ENCODE results near the gene PRICKLE2. TPM values are rescaled to one million over a fixed set of nuclear protein-coding genes. Genes with fewer than 3 reads are reported as not detected.

The PRICKLE2 gene
- total RNA-seq, 1 experiment from 2014 or later: 0.40 TPM

DNA sequence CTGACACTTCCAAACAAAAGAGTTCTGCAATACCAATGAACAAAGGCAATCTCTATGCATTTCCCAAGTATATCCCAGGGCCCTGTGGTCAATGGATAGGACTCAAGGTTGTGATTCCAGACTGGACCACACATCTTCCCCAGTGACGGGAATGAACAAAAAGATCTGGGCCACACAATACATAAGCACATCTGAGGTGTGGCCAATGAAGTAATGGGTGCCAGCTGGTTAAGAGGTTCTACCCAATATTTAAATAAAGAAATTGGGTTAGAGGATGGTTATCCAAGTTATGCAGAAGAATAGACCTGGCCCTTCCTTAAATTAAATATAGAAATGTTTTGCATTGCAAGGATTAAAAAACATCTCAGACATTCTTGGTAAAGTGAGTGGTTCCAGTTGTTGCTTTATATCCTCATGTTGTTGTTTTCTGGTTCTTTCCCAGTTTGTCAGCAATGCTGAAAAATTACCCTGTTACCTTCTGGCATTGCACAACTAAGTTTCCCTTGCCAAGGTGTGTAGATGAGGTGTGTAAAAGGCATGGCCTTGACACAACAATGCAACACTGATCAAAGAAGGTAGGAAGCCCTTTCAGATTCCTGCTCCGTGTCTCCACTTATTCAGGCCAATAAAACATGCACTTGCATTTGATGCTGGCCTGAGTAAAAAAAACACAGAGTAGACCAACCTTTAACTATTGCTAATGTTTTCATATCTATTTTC is 86.5 kb downstream of the PRICKLE2 start:
- no peak for DNase-seq
- Histone ChIP-seq H3K27me3 (no peaks in the 10 kb centered on the region), H3K36me3 (no peaks in the 10 kb centered on the region), H3K4me3 (no peak overlapping the region), H3K9me3 (no peaks in the 10 kb centered on the region)

DNA sequence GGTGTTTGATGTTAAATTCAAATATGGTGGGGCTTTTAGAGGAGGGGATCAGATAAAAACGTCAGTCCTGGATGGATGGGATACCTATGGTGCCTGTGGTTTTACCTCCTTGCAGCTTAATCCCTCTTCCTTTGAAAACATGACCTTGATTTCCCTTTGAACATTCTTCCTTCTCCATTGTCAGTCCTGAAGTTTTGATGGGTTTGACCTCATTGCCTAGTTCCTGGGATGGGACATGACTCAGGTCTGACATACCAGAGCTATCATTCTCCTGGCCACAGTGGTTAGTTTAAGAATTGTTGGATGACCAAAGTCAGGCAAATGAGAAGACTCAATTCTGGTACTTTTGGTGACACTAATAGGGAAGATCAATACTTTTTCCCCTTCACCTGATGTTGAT is 87.2 kb downstream of the PRICKLE2 start:
- no peaks in the 10 kb centered on the region for H3K36me3 ChIP-seq
- H3K4me3 ChIP-seq: no peak overlapping the region
- no peak for DNase-seq
- H3K27me3 ChIP-seq: no peaks in the 10 kb centered on the region
- H3K9me3 ChIP-seq: no peaks in the 10 kb centered on the region

DNA sequence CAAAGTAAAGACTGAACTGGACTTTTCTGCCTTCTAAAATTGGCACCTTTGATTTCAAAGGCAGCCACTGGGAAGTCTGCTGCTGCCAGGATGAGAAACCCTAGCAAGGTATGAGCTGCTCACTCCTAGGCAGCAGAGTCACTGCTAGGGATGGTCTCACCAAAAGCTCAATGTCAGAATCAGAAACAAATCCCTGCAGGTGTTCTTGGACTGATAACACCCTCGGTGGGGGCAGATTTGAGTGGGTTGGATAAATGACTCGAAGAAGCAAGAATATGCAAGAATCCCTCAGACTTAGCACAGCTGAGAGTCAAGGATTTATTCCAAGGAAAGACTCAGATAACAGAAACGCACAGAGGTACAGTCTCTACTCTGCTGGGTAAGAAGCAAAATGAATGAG is 90.4 kb downstream of the PRICKLE2 start:
- DNase-seq: no peak
- Histone ChIP-seq H3K27me3 (no peaks in the 10 kb centered on the region), H3K9me3 (no peaks in the 10 kb centered on the region), H3K36me3 (no peaks in the 10 kb centered on the region), H3K4me3 (no peak overlapping the region)

DNA sequence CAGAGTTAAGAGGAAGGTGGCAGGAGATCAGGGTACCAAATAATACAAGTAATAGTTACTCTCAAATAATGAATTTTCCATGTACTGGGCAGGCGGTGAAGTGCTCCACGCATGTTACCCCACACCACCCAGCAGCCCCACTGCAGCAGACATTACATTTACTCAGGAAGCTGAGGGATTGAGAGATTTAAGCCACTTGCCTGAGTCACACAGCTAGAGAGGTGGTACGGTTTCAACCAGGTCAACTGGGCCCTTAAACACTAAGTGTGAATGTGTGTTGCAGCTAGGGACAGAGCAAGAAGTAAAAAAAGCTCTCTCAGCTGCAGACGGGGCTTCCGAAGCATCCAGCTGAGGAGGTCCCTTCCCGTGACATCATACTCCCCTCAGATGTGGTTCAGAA is 91.3 kb downstream of the PRICKLE2 start:
- no peaks in the 10 kb centered on the region for H3K27me3 ChIP-seq
- no peak overlapping the region for H3K4me3 ChIP-seq
- H3K36me3 ChIP-seq: no peaks in the 10 kb centered on the region
- DNase-seq: no peak
- no peaks in the 10 kb centered on the region for H3K9me3 ChIP-seq

DNA sequence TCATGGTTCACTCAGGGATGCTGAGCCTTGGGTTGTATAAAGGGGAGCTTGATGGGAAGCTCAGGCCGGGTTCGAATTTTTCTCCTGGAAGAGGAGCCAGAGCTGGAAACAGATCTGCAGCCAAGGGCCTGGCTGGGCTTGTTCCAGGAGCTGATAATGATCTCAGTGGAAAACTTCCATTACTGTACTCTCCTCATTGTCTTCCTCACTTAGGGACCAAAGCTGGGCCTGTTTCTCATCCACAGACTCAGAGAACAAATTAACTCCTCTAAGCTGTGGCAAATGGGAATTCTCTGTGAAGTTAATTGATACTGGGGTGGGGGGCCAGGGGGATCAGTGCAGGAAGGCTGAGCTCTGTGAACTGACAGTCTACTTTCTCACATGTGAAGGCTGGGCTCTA is 92.0 kb downstream of the PRICKLE2 start:
- H3K9me3 ChIP-seq: no peaks in the 10 kb centered on the region
- no peak overlapping the region for H3K4me3 ChIP-seq
- H3K27me3 ChIP-seq: no peaks in the 10 kb centered on the region
- H3K36me3 ChIP-seq: no peaks in the 10 kb centered on the region
- DNase-seq: no peak

DNA sequence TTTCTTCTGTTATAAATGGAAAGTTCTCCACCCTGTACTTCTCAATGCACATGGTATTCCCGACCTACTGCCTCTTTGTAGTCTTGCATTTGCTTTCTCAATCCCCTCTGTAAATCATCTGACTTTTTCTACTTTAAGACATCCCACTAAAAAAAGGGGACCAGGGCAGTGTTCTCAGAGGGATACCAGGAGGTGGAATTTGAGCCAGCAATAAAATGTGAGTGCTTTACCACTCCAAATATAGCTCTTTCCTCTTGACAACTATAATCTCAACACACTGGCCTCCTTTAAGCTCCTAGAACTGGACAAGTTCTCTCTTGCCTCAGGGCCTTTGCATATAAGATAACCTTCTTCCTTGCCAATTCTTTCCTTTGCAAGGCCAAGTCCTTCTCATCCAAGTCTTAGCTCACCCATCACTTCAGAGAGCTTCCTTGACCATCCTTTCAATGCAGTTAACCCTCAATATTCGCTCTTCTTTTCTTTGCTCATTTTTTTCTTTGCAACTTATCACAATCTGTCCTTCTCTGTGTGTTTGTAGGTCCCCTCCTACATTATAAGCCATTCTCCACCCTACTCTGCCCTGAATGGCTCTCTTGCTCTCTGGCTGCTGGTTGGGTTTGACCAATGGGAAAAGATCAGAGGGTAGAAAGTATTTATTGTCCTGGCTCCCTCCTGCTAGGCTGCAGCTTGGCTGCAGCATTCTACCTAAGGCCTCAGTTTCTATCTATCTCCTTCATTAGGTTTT is 93.4 kb downstream of the PRICKLE2 start:
- no peaks in the 10 kb centered on the region for H3K27me3 ChIP-seq
- no peaks in the 10 kb centered on the region for H3K9me3 ChIP-seq
- no peaks in the 10 kb centered on the region for H3K36me3 ChIP-seq
- no peak for DNase-seq
- no peak overlapping the region for H3K4me3 ChIP-seq

DNA sequence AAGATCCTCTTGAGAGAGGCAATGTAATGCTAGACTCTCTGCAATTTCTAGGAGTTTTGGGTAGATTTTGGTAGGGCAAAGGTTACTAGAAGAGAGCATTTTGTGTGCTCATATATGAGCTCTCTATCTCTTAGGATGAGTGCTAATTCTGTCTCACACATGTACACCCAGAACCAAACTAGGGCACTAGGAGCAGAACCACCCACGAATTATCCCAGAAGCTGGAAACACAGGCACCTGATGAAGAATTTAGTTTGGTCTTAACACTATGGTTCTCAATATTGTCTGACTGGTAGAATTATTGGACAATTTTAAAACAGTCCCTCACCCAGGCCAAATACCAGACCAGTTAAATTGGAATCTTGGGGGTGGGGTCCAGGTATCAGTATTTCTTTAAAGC is 94.8 kb downstream of the PRICKLE2 start:
- H3K9me3 ChIP-seq: no peaks in the 10 kb centered on the region
- DNase-seq: no peak
- no peaks in the 10 kb centered on the region for H3K36me3 ChIP-seq
- no peaks in the 10 kb centered on the region for H3K27me3 ChIP-seq
- H3K4me3 ChIP-seq: no peak overlapping the region

DNA sequence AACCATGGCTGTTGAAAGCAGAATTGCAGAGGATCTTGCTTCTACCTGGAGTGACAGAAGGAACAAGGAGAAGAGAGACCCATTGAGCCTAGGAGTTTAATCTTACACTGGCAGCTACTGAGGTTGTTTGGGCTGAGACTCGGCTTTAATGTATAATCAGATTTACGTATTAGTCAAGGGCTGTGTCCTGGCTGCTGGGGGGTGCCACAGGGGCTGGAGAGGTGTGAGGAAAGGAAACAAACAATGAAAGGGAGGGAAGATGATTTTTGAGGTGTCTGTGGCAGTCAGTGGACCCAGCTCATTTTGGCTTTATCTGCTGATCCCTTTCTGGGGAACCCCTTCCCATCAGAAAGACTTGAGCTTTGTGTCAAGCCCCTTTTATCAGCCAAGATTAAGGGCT is 95.7 kb downstream of the PRICKLE2 start:
- no peaks in the 10 kb centered on the region for H3K27me3 ChIP-seq
- no peaks in the 10 kb centered on the region for H3K36me3 ChIP-seq
- H3K4me3 ChIP-seq: no peak overlapping the region
- DNase-seq: no peak
- H3K9me3 ChIP-seq: no peaks in the 10 kb centered on the region

DNA sequence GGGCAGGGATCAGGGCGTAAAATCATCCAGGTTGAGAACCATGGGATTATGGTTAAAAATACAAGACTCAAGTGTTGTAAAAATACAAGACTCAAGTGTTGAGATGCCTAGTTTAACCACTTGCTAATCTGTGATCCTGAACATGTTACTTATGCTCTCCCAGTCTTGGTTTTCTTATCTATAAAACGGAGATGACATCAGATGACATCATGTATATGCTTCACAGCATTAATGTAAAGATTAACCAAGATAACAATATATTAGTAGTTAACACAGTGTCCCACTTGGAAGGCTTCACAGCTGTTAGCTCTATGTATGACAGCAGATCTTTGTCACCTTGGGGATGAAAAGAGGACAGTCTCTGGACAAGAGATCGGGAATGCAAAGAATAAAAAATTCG is 96.2 kb downstream of the PRICKLE2 start:
- Histone ChIP-seq H3K36me3 (no peaks in the 10 kb centered on the region), H3K4me3 (no peak overlapping the region)
- no peak for DNase-seq

DNA sequence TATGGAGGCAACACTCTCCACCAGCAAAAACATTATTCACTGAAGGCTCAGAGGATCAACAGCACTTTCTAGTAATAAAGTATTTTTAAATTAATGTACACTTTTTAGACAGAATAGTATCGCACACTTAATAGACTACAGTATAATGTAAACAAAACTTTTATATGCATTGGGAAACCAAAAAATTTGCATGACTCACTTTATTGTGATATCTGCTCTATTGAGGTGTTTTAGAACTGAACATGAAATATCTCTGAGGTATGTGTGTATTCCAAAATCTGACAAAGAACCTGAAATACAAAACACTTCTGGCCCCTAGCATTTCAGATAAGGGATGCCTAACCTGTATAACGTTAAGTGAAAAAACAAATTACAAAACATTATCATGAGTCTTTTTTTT is 99.7 kb downstream of the PRICKLE2 start:
- Histone ChIP-seq H3K27me3 (no peaks in the 10 kb centered on the region), H3K36me3 (no peaks in the 10 kb centered on the region), H3K4me3 (no peak overlapping the region), H3K9me3 (no peaks in the 10 kb centered on the region)
- no peak for DNase-seq

More for the DNA sequence above, 96.2 kb downstream of the PRICKLE2 start:
- Histone ChIP-seq H3K9me3 (no peaks in the 10 kb centered on the region), H3K27me3 (no peaks in the 10 kb centered on the region)

DNA sequence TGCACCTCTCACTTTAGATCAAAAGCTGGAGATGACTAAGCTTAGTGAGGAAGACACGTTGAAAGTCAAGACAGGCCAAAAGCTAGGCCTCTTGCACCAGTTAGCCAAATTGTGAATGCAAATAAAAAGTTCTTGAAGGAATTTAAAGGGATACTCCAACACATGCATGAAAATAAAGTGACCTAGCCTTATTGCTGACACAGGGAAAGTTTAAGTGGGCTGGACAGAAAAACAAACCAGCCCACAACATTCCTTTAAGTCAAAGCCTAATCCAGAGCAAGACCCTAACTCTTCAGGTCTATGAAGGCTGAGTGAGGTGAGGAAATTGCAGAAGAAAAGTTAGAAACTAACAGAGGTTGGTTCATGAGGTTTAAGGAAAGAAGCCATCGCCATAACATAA is 101.3 kb downstream of the PRICKLE2 start:
- Histone ChIP-seq H3K4me3 (no peak overlapping the region), H3K36me3 (no peaks in the 10 kb centered on the region), H3K27me3 (no peaks in the 10 kb centered on the region), H3K9me3 (no peaks in the 10 kb centered on the region)
- no peak for DNase-seq

DNA sequence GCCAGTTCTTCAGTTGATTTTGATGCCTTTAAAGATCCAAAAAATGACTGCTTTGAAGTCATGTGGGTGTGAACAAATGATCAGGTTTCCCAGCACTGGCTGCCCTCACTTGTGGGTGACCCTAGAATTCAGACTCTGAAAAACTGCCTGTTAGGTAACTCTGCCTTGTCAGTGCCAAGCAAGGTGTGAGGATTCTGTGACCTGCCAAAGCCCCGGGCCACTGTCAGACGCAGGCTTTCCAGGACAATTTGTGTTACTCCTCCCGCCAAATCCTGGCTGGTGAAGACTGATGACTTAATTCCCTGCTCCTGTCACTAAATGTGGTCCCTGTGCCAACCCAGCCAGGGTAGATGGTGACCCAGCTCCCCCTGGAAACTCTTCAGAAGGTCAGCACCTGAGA is 102.8 kb downstream of the PRICKLE2 start:
- no peak for DNase-seq
- no peaks in the 10 kb centered on the region for H3K9me3 ChIP-seq
- no peaks in the 10 kb centered on the region for H3K27me3 ChIP-seq
- H3K36me3 ChIP-seq: no peaks in the 10 kb centered on the region
- H3K4me3 ChIP-seq: no peak overlapping the region

DNA sequence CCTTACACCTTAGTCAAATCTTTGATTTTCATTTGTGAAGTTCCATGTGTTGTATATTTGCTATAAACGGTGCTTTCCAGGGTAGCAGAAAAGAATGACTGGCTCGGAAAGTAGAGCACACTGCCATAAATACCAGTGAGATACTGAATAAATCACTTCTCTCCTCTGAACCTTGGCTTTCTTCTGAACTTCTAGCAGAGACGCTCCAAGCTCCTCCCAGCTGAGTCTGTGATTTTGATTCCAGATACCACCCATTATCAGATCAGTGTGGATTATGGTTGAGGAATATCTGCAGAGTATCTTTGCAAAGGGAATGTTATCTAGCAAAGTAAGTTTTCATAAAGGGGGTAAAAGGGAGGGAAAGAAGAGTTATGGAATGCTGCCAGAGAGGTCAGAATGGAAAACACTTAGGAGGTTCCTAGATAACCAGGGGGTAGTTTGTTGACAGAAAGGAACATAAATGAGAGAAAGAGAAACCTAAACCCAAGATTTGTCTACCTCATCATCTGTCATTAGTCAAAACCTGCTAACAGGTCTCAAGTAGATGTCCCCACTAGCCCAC is 103.4 kb downstream of the PRICKLE2 start:
- no peak for DNase-seq
- Histone ChIP-seq H3K27me3 (no peaks in the 10 kb centered on the region), H3K36me3 (no peaks in the 10 kb centered on the region), H3K9me3 (no peaks in the 10 kb centered on the region), H3K4me3 (no peak overlapping the region)

DNA sequence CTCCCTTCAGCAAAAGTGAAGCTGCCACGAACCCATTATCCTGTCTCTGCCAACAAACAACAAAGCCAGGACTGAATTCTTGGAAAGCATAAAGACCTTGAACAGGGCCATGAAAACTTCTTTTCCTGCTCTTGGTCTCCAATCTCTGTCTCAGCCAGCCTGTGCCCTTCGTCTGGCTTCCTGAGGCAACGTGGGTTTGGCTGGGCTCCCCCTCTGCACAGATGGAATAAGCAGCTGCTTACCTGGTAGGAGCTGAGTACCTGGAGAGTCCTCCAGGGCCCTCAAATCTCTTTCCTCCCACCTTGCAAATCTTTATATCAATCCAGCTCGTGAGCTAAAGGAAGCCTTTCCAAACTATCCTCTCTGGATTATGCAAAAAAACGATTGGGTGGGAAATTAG is 104.4 kb downstream of the PRICKLE2 start:
- Histone ChIP-seq H3K4me3 (no peak overlapping the region), H3K36me3 (no peaks in the 10 kb centered on the region), H3K9me3 (no peaks in the 10 kb centered on the region), H3K27me3 (no peaks in the 10 kb centered on the region)
- no peak for DNase-seq

DNA sequence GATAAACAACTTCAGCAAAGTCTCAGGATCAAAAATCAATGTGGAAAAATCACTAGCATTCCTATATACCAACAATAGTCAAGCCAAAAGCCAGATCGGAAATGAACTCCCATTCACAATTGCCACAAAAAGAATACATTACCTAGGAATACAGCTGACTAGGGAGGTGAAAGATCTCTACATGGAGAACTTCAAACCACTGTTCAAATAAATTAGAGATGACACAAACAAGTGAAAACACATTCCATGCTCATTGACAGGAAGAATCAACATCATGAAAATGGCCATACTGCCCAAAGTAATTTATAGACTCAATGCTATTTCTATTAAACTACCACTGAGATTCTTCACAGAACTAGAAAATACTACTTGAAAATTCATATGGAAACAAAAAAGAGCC is 107.8 kb downstream of the PRICKLE2 start:
- H3K36me3 ChIP-seq: no peaks in the 10 kb centered on the region
- DNase-seq: no peak

DNA sequence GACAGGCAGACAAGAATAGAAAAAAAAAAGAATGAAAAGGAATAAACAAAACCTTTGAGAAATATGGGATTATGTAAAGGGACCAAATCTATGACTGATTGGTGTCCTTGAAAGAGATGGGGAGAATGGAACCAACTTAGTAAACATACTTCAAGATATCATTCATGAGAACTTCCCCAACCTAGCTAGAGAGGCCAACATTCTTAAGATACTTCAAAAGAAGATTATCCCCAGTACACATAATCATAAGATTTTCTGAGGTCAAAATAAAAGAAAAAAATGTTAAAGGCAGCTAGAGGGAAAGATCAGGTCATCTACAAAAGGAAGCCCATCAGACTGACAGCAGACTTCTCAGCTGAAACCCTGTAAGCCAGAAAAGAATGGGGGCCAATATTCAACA is 110.6 kb downstream of the PRICKLE2 start:
- no peak overlapping the region for H3K4me3 ChIP-seq
- H3K9me3 ChIP-seq: no peaks in the 10 kb centered on the region
- DNase-seq: no peak
- no peaks in the 10 kb centered on the region for H3K36me3 ChIP-seq
- no peaks in the 10 kb centered on the region for H3K27me3 ChIP-seq

More for the DNA sequence above, 107.8 kb downstream of the PRICKLE2 start:
- Histone ChIP-seq H3K9me3 (no peaks in the 10 kb centered on the region), H3K4me3 (no peak overlapping the region), H3K27me3 (no peaks in the 10 kb centered on the region)

DNA sequence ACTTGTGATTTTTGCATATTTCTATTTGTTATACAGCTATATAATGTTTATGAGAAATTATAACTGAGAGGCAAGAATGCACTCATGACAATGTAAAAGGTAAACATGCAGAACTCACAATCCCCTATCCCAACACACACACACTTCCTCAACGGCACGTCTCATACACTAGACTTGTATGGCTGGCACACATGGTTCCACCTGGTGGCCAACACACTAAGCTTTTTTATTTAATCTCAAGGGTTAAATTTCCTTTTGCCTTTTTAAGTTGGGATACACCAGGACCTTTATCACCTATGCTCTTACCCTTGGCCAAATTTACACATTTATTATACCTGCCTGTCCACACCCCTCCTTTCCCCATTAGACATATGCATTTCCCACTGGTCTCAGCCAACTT is 113.4 kb downstream of the PRICKLE2 start:
- no peaks in the 10 kb centered on the region for H3K27me3 ChIP-seq
- H3K36me3 ChIP-seq: no peaks in the 10 kb centered on the region
- H3K4me3 ChIP-seq: no peak overlapping the region
- DNase-seq: no peak
- H3K9me3 ChIP-seq: no peaks in the 10 kb centered on the region

DNA sequence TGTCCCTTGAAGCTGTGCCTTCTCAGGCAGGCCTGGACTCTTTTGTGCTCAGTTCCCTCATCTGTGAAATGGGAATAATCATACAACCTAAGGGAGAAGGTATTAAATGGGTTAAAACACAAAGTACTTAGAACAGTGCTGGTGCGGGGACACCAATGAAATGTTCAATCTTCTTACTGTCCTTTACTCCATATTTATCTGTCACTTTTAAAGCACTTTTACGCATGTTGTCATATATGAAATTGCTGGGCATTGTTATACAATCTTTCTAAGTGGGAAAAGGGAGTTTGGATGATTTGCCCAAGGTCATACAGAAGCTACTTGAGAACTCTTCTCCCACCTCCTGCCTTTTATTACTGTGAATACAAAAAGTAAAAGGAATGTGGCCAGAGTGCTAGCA is 114.2 kb downstream of the PRICKLE2 start:
- no peak overlapping the region for H3K4me3 ChIP-seq
- no peaks in the 10 kb centered on the region for H3K27me3 ChIP-seq
- H3K36me3 ChIP-seq: no peaks in the 10 kb centered on the region
- no peaks in the 10 kb centered on the region for H3K9me3 ChIP-seq
- no peak for DNase-seq
